Ovary (tissue), 9 donors: ENCODE results near the gene THADA. TPM values are rescaled to one million over a fixed set of nuclear protein-coding genes. Genes with fewer than 3 reads are reported as not detected.

Experiments used
- DNase-seq, 5 donors: peaks; one replicate each; pipeline ENCODE4 v3.0.0-alpha.2; 2019 to 2020
- H3K27ac ChIP-seq, 2 donors: fragments of 200-600 bp; one replicate each; pipeline versions ENCODE4 v1.5.1 to v1.8.0; 2019 to 2022
- H3K27me3 ChIP-seq: fragments of 200-600 bp; one replicate; pipeline ENCODE4 v1.8.0; 2022
- H3K36me3 ChIP-seq: fragments of 200-600 bp; sonication (generic); one replicate; pipeline ENCODE4 v1.5.1; 2019
- H3K4me1 ChIP-seq: one replicate; pipeline ENCODE4 v1.8.1; 2013; ENCODE audit warnings: mild to moderate bottlenecking, moderate library complexity; ENCODE audit not compliant: insufficient read depth
- H3K4me3 ChIP-seq: fragments of 200-600 bp; sonication (generic); one replicate; pipeline ENCODE4 v1.5.1; 2017
- H3K9me3 ChIP-seq, 2 donors: fragments of 200-600 bp in 1 of 2; sonication (generic) in 1 of 2; one replicate each; pipeline versions ENCODE4 v1.5.1 to v1.8.1; 2013 to 2019; ENCODE audit warnings: mild to moderate bottlenecking in 1 of 2, moderate library complexity in 1 of 2
- CTCF ChIP-seq, 3 donors: fragments of 450-650 bp in 2 of 3; fragments of 200-600 bp in 1 of 3; IDR thresholded peaks; one replicate each; pipeline versions ENCODE4 v1.5.1 to v1.8.0; 2016 to 2022; ENCODE audit warnings: antibody characterized with exemption in 3 of 3, mild to moderate bottlenecking in 1 of 3
- EP300 ChIP-seq: sonication (generic); formaldehyde crosslinking; IDR thresholded peaks from one replicate; pipeline ENCODE4 v1.6.1; 2017; ENCODE audit warnings: antibody characterized with exemption
- POLR2A ChIP-seq: fragments of 450-650 bp; IDR thresholded peaks from one replicate; pipeline ENCODE4 v1.6.1; 2017; ENCODE audit warnings: antibody characterized with exemption, mild to moderate bottlenecking, moderate library complexity
- WGBS, 3 donors: extraction: QIAGEN DNeasy Blood & Tissue Kit in 1 of 3; methylation state at CpG; one replicate each; pipeline versions ENCODE4 v1.1.5 to v1.1.7; 2013 to 2017; 5-methylcytosine and 5-hydroxymethylcytosine counted together
- intact Hi-C, 4 donors: fragments of 100-400 bp; cut with DNase I; formaldehyde crosslinking; loops; one replicate each; pipeline versions ENCODE4 v1.11.0 to v1.15.1; 2022 to 2023
- polyA plus RNA-seq, 2 donors: library from polyadenylated mRNA; stranded (reverse); fragments of 200-250 nt in 1 of 2; fragments of 350-450 nt in 1 of 2; fragmentation: Illumina TruSeq in 1 of 2; extraction: RNeasy Lipid Tissue Mini Kit (QIAGEN cat#74804) in 1 of 2; gene quantifications; one replicate each; pipeline ENCODE4 v1.2.3, GENCODE V29; 2013 to 2014
- total RNA-seq, 7 donors: library from RNA; depleted of rRNA in 2 of 7; stranded (reverse); fragments of >200 nt in 2 of 7; fragmentation: NEBNext Ultra II Directional in 3 of 7; extraction: Animal tissue kit (Norgen Biotek cat#: 25700) in 3 of 7; gene quantifications; one replicate each; pipeline versions ENCODE4 v1.1.0 to v1.2.4, GENCODE V29; 2016 to 2023
- donor health status: DM: no; HTN: no; CAD: no; lungs with moderate emphysema.
- donor health status: DM: no; HTN: no; CAD: no.
- donor health status: Bipolar disorder and iron deficiency.
- donor health status: DM: yes; HTN: yes; CAD: no.
- donor health status: DM: no; HTN: no; CAD: no.
- donor health status: DM: yes; HTN: yes; CAD: no.

Gene THADA
- total and polyA plus RNA-seq, 9 donors = 14.0 to 46.8 (median 28.6) TPM

GRCh38 chr2:43302961-43303494 is 292.8 kb downstream of the THADA start:
- intact Hi-C loops = loop anchor here in 1 of 4 donors (10.0 kb wide), 1 partner anchor 78 kb away; the partner anchor contains the start of gene ZFP36L2

GRCh38 chr2:43302182-43302960 is 293.5 kb downstream of the THADA start:
- Histone ChIP-seq H3K4me1 (peaks cover 16% of the 10 kb centered on the region), H3K27ac (no peak overlapping the region), H3K4me3 (no peak overlapping the region), H3K36me3 (no peaks in the 10 kb centered on the region), H3K9me3 (no peaks in the 10 kb centered on the region), H3K27me3 (no peaks in the 10 kb centered on the region)
- 74 to 90% (median 84%) methylated on average over 3 of the region's 3 CpGs for WGBS, 3 donors
- TF ChIP-seq POLR2A (no peak), CTCF (IDR thresholded peaks at IDR 0.05) (no peak), EP300 (no peak)
- no peak for DNase-seq
- intact Hi-C loops = loop anchor here in 1 of 4 donors (10.0 kb wide), 1 partner anchor 78 kb away; the partner anchor contains the start of gene ZFP36L2

More at GRCh38 chr2:43302961-43303494, 292.8 kb downstream of the THADA start:
- Histone ChIP-seq H3K36me3 (no peaks in the 10 kb centered on the region), H3K4me1 (peaks cover 16% of the 10 kb centered on the region), H3K27ac (no peak overlapping the region), H3K4me3 (no peak overlapping the region), H3K9me3 (no peaks in the 10 kb centered on the region), H3K27me3 (no peaks in the 10 kb centered on the region)
- no peak for DNase-seq
- no peak for TF ChIP-seq POLR2A
- no peak for TF ChIP-seq EP300
- no peak for TF ChIP-seq CTCF (IDR thresholded peaks at IDR 0.05)

- H3K36me3 ChIP-seq = no peaks in the 10 kb centered on the region
- peak in 3 of 5 donors; percentile 51 to 66 (median 56) for DNase-seq
- 18 to 75% (median 62%) methylated on average over 13 of the region's 13 CpGs for WGBS, 3 donors
- H3K9me3 ChIP-seq = no peaks in the 10 kb centered on the region
- H3K27ac ChIP-seq = peak overlapping the region in 1 of 2 donors; percentile 34
- intact Hi-C loops = loop anchor here in 1 of 4 donors (10.0 kb wide), 1 partner anchor 76 kb away; the partner anchor contains the start of gene ZFP36L2
- peaks cover 11% of the 10 kb centered on the region for H3K4me1 ChIP-seq
- no peak for TF ChIP-seq POLR2A
- TF ChIP-seq EP300 = no peak
- no peak for TF ChIP-seq CTCF (IDR thresholded peaks at IDR 0.05)
- no peaks in the 10 kb centered on the region for H3K27me3 ChIP-seq
- H3K4me3 ChIP-seq = no peak overlapping the region
These were observed 294.9 kb downstream of the THADA start for GRCh38 chr2:43300781-43301583.

GRCh38 chr2:43300222-43300621 is 295.6 kb downstream of the THADA start:
- Histone ChIP-seq H3K4me3 (no peak overlapping the region), H3K27ac (no peak overlapping the region), H3K9me3 (no peaks in the 10 kb centered on the region), H3K4me1 (peaks cover 7% of the 10 kb centered on the region), H3K27me3 (no peaks in the 10 kb centered on the region), H3K36me3 (no peaks in the 10 kb centered on the region)
- TF ChIP-seq POLR2A (no peak), CTCF (IDR thresholded peaks at IDR 0.05) (no peak), EP300 (no peak)
- intact Hi-C loops = loop anchor here in 1 of 4 donors (10.0 kb wide), 1 partner anchor 75 kb away; the partner anchor contains the start of gene ZFP36L2
- WGBS, 3 donors = 94 to 97% (median 94%) methylated on average over 4 of the region's 4 CpGs
- no peak for DNase-seq
